ENCODE measurements around the gene U2SURP. TPM values are rescaled to one million over a fixed set of nuclear protein-coding genes. Genes with fewer than 3 reads are reported as not detected.
A peak's percentile ranks its signal among the peaks of the same experiment; 100 is the strongest.

U2SURP gene
- total RNA-seq, 4 donors from 2014 or later = 25.4 to 70.8 (median 51.0) TPM

DNA sequence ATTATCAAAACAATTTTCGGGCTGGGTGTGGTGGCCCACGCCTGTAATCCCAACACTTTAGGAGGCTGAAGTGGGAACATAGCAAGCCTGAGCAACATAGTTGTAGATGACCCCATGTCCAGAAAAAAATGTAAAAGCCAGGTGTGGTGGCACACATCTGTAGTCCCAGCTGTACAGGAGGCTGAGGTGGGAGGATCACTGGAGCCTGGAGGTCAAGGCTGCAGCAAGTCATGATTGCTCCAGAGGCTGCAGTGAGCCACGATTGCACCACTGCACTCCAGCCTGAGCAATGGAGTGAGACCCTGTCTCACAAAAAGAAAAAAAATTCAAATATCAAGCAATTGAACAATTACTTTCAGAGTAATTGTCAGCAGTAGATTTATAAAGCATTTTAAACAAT is 29.9 kb upstream of the U2SURP start:
- intact Hi-C loops (cut with DNase I) = no loop called here
- H3K27me3 ChIP-seq = peaks cover 0 to 17% (median 0%) of the 10 kb centered on the region in 4 donors
- WGBS, 2 donors = 65 to 72% methylated on average over 3 of the region's 3 CpGs
- TF ChIP-seq CTCF (IDR thresholded peaks at IDR 0.05) (no peak), POLR2A (IDR thresholded peaks at IDR 0.05) (no peak)
- DNase-seq = no peak
- H3K36me3 ChIP-seq = no peaks in the 10 kb centered on the region
- H3K4me1 ChIP-seq = no peaks in the 10 kb centered on the region
- H3K9me3 ChIP-seq = no peaks in the 10 kb centered on the region
- H3K27ac ChIP-seq = no peak overlapping the region
- no peak overlapping the region for H3K4me3 ChIP-seq

DNA sequence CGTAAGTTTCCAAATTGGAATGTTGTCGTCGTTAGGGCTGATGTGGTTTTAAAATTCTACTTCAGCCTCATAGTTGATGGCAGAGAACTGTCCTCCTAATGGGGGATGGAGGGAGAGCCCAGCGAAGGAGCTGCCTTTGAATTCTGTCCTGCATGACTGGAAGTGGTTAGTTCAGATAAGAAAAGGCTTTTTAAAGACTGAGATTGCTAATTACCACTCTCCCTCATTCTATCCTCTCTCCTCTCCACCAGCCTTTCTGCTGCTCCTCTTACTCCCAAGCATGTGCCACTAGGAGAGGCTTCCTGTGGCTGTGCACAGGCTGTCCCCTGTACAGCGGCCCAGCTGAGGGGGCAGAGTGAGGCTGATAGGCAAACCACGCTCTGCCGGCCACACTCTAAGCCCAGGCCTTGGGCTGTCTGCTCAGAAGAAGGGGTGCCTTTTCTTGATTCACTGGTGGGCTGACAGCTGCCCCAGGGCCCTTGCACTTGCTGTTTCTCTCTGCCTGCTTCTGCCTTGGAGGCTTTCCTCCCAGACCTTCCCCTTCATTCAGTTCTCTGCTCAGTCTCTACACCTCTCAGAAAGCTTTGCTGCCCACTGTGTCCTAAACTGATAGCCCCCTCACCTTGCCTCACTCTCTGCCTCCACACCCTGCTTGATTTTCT is 29.1 kb upstream of the U2SURP start:
- no peaks in the 10 kb centered on the region for H3K36me3 ChIP-seq
- intact Hi-C loops (cut with DNase I) = no loop called here
- WGBS, 2 donors = 87 to 92% methylated on average over 6 of the region's 7 CpGs
- peaks cover 0 to 13% (median 0%) of the 10 kb centered on the region in 4 donors for H3K27me3 ChIP-seq
- no peaks in the 10 kb centered on the region for H3K4me1 ChIP-seq
- DNase-seq = no peak
- H3K27ac ChIP-seq = no peak overlapping the region
- H3K9me3 ChIP-seq = no peaks in the 10 kb centered on the region
- TF ChIP-seq POLR2A (IDR thresholded peaks at IDR 0.05) (no peak), CTCF (IDR thresholded peaks at IDR 0.05) (no peak)
- no peak overlapping the region for H3K4me3 ChIP-seq

- Histone ChIP-seq H3K27me3 (peaks cover 0 to 13% (median 0%) of the 10 kb centered on the region in 4 donors), H3K36me3 (no peaks in the 10 kb centered on the region), H3K4me1 (no peaks in the 10 kb centered on the region), H3K4me3 (no peak overlapping the region), H3K27ac (no peak overlapping the region), H3K9me3 (no peaks in the 10 kb centered on the region)
- no peak for DNase-seq
- TF ChIP-seq POLR2A (IDR thresholded peaks at IDR 0.05) (no peak), CTCF (IDR thresholded peaks at IDR 0.05) (no peak)
- WGBS, 2 donors = 66 to 85% methylated on average over 6 to 8 of the region's 8 CpGs
- intact Hi-C loops (cut with DNase I) = no loop called here
These were observed 28.0 kb upstream of the U2SURP start for GRCh38 chr3:142973217-142974009.

GRCh38 chr3:142975316-142975995 is 25.9 kb upstream of the U2SURP start:
- 85% methylated on average over 4 of the region's 4 CpGs for WGBS, 2 donors
- H3K9me3 ChIP-seq = no peaks in the 10 kb centered on the region

More at GRCh38 chr3:142975316-142975995, 25.9 kb upstream of the U2SURP start:
- no peak overlapping the region for H3K4me3 ChIP-seq
- no peak overlapping the region for H3K27ac ChIP-seq
- DNase-seq = no peak
- no peaks in the 10 kb centered on the region for H3K36me3 ChIP-seq
- TF ChIP-seq POLR2A (IDR thresholded peaks at IDR 0.05) = no peak
- peak in 1 of 6 experiments; percentile 39 for TF ChIP-seq CTCF (IDR thresholded peaks at IDR 0.05)
- peaks cover 0 to 11% (median 0%) of the 10 kb centered on the region in 4 donors for H3K27me3 ChIP-seq
- intact Hi-C loops (cut with DNase I) = no loop called here
- no peaks in the 10 kb centered on the region for H3K4me1 ChIP-seq
